HepG2 (cell line): ENCODE results near the gene RPS19BP1. TPM values are rescaled to one million over a fixed set of nuclear protein-coding genes. Genes with fewer than 3 reads are reported as not detected.
"Not testable (repeated sequence)": the region's sequence is repeated elsewhere in the genome, so short reads cannot be mapped to it uniquely, and the experiment has no call there.

ENCODE experiments used
- ATAC-seq: fragments of 200-7000 bp; cut with Tn5 transposase; 3 replicates; pipeline ENCODE4 v1.9.1; 2020; ENCODE audit warnings: mild to moderate bottlenecking, moderate library complexity
- BruUV-seq: library from RNA; stranded (reverse); fragments of 400-500 nt; replicated peaks from 2 replicates; lab custom pipeline; 2021; lab: Mats Ljungman, UMichigan
- CTCF ChIA-PET: fragments of 300-600 bp; formaldehyde crosslinking; extraction: SDS; loops from one replicate; lab custom pipeline; 2021; ENCODE audit warnings: low total read pairs, inconsistent platforms, low intra/inter-chr PET ratio; lab: Yijun Ruan, JAX
- POLR2A ChIA-PET: fragments of 350-600 bp; sonication (Branson Sonifier 250); formaldehyde crosslinking; loops from one replicate; lab custom pipeline; 2020; ENCODE audit warnings: antibody characterized with exemption, inconsistent platforms; lab: Yijun Ruan, JAX
- DNase-seq: peaks from one replicate; pipeline ENCODE4 v3.0.0-alpha.2; 2015; ENCODE audit warnings: low spot score
- FAIRE-seq: peaks from 3 replicates; lab custom pipeline; 2011; peaks lifted over from hg19 to GRCh38; lab: Jason Lieb, UNC
- H2AFZ ChIP-seq: one replicate; pipeline ENCODE4 v1.6.1; 2011; ENCODE audit warnings: low read length, inconsistent platforms
- H3K27ac ChIP-seq: fragments of 300-600 bp; 3 replicates; pipeline ENCODE4 v1.8.0; 2011; ENCODE audit warnings: mixed run types, mild to moderate bottlenecking, mixed read lengths, low read length, inconsistent platforms; ENCODE audit not compliant: insufficient read depth; ENCODE audit errors: extremely low read length
- H3K27me3 ChIP-seq, 2 experiments: fragments of 200-600 bp in 1 of 2; 2 replicates in 1 of 2; 3 replicates in 1 of 2; pipeline versions ENCODE4 v1.6.0 to v1.8.0; 2011; ENCODE audit warnings: low read length in 2 of 2, mild to moderate bottlenecking in 2 of 2, moderate library complexity in 2 of 2, inconsistent platforms in 1 of 2; ENCODE audit not compliant: insufficient read depth in 2 of 2, control insufficient read depth in 1 of 2
- H3K36me3 ChIP-seq, 2 experiments: fragments of 200-600 bp in 1 of 2; replicated peaks in 1 of 2; 2 replicates in 1 of 2; 3 replicates in 1 of 2; pipeline versions ENCODE4 v1.5.1 to v1.8.0; 2011; ENCODE audit warnings: low read length in 2 of 2, inconsistent platforms in 1 of 2; ENCODE audit not compliant: insufficient read depth in 2 of 2, control insufficient read depth in 1 of 2
- H3K4me1 ChIP-seq: 2 replicates; pipeline ENCODE4 v1.5.1; 2012; ENCODE audit warnings: low read length, inconsistent platforms; ENCODE audit not compliant: insufficient read depth
- H3K4me2 ChIP-seq: 2 replicates; pipeline ENCODE4 v1.6.0; 2011; ENCODE audit warnings: low read depth, low read length, inconsistent platforms
- H3K4me3 ChIP-seq, 3 experiments: fragments of 200-600 bp in 1 of 3; sonication (generic), shearing (Covaris generic) in 1 of 3; replicated peaks in 1 of 3; 2 replicates each; pipeline ENCODE4 v1.5.1; 2011 to 2016; ENCODE audit warnings: low read length in 3 of 3, inconsistent platforms in 2 of 3, low read depth in 2 of 3, mild to moderate bottlenecking in 2 of 3, control low read depth in 1 of 3, mixed read lengths in 1 of 3; ENCODE audit not compliant: insufficient read depth in 1 of 3
- H3K79me2 ChIP-seq: one replicate; pipeline ENCODE4 v1.6.1; 2011; ENCODE audit warnings: low read length, inconsistent platforms; ENCODE audit not compliant: insufficient read depth
- H3K9ac ChIP-seq: 2 replicates; pipeline ENCODE4 v1.6.0; 2011; ENCODE audit warnings: mild to moderate bottlenecking, low read depth, low read length, inconsistent platforms; ENCODE audit not compliant: insufficient read depth
- H3K9me3 ChIP-seq: 2 replicates; pipeline ENCODE4 v1.5.1; 2012; ENCODE audit warnings: mild to moderate bottlenecking, low read length
- H4K20me1 ChIP-seq: 2 replicates; pipeline ENCODE4 v1.6.0; 2011; ENCODE audit warnings: inconsistent platforms, mild to moderate bottlenecking, low read length, moderate library complexity; ENCODE audit not compliant: insufficient read depth
- ARHGAP35 ChIP-seq: sonication (generic); formaldehyde crosslinking; IDR thresholded peaks from 2 replicates; pipeline ENCODE4 v1.9.0; 2022; ENCODE audit warnings: mild to moderate bottlenecking, inconsistent platforms, moderate library complexity, missing genetic modification reagents, borderline replicate concordance
- ARID3A ChIP-seq: IDR thresholded peaks from 2 replicates; pipeline ENCODE4 v1.6.1; 2012; ENCODE audit warnings: low read depth, low read length, improper control_type of control experiment
- ELK4 ChIP-seq: sonication (generic); formaldehyde crosslinking; IDR thresholded peaks from 2 replicates; pipeline ENCODE4 v1.9.0; 2021; ENCODE audit warnings: missing genetic modification reagents, borderline replicate concordance
- ERF ChIP-seq: IDR thresholded peaks from 2 replicates; pipeline ENCODE4 v1.6.1; 2018; ENCODE audit warnings: missing biosample characterization, missing genetic modification reagents
- SATB2 ChIP-seq: sonication (generic); formaldehyde crosslinking; IDR thresholded peaks from 2 replicates; pipeline ENCODE4 v1.5.0; 2020; ENCODE audit warnings: missing genetic modification reagents
- SYNCRIP ChIP-seq: fragments of 200-400 bp; formaldehyde crosslinking; IDR thresholded peaks from 2 replicates; pipeline ENCODE4 v1.6.1; 2018; ENCODE audit warnings: mild to moderate bottlenecking, low read depth, low read length; ENCODE audit not compliant: insufficient read depth
- TGIF2 ChIP-seq: IDR thresholded peaks from 2 replicates; pipeline ENCODE4 v1.6.1; 2016; ENCODE audit warnings: control low read depth, missing compliant biosample characterization
- TIGD3 ChIP-seq: sonication (generic); formaldehyde crosslinking; IDR thresholded peaks from 2 replicates; pipeline ENCODE4 v1.5.1; 2020; ENCODE audit warnings: mild to moderate bottlenecking, missing genetic modification reagents, borderline replicate concordance
- TRIM24 ChIP-seq: sonication (generic); formaldehyde crosslinking; IDR thresholded peaks from 2 replicates; pipeline ENCODE4 v1.8.0; 2022; ENCODE audit warnings: mild to moderate bottlenecking, missing genetic modification reagents
- ZBTB43 ChIP-seq: sonication (generic); formaldehyde crosslinking; conservative IDR thresholded peaks from 2 replicates; pipeline ENCODE4 v1.4.0; 2020; ENCODE audit warnings: missing genetic modification reagents
- ZNF160 ChIP-seq: sonication (generic); formaldehyde crosslinking; IDR thresholded peaks from 2 replicates; pipeline ENCODE4 v1.8.0; 2022; ENCODE audit warnings: mild to moderate bottlenecking, inconsistent platforms, missing genetic modification reagents
- ZNF335 ChIP-seq: sonication (generic); formaldehyde crosslinking; IDR thresholded peaks from 2 replicates; pipeline ENCODE4 v1.4.0; 2020; ENCODE audit warnings: missing genetic modification reagents
- ZNF549 ChIP-seq: sonication (generic); formaldehyde crosslinking; IDR thresholded peaks from 2 replicates; pipeline ENCODE4 v1.5.0; 2020; ENCODE audit warnings: missing genetic modification reagents
- WGBS: methylation state at CpG from one replicate; pipeline ENCODE4 v1.1.6; 2017; ENCODE audit warnings: low lambda C conversion rate; 5-methylcytosine and 5-hydroxymethylcytosine counted together
- in situ Hi-C: cut with HindIII; loops from 2 replicates; pipeline ENCODE4 v1.10.0; 2017; ENCODE audit warnings: low pct_unique_long_range_greater_than_20kb; ENCODE audit not compliant: extremely low pct_ligation_motif_present
- intact Hi-C: fragments of 100-400 bp; cut with micrococcal nuclease; formaldehyde crosslinking; loops from one replicate; pipeline ENCODE4 v1.10.0; 2022; ENCODE audit not compliant: unreplicated experiment
- polyA plus RNA-seq, 8 experiments: library from polyadenylated mRNA; depleted of rRNA in 3 of 8; stranded (reverse) in 7 of 8; unstranded in 1 of 8; fragments of >200 nt; fragmentation: Illumina TruSeq in 4 of 8; extraction: Trizol in 4 of 8; gene quantifications; 2 replicates each; pipeline versions ENCODE4 v1.2.1 to v1.2.3, GENCODE V29; 2011 to 2016; ENCODE audit warnings: low read depth in 4 of 8, missing spikeins in 1 of 8, mixed read lengths in 1 of 8; ENCODE audit not compliant: insufficient read depth in 1 of 8
- total RNA-seq, 5 experiments: library from RNA; depleted of rRNA; stranded (reverse); fragments of >200 nt; fragmentation: Illumina TruSeq; extraction: Trizol; gene quantifications; 2 replicates each; pipeline ENCODE4 v1.2.3, GENCODE V29; 2016; ENCODE audit warnings: low read depth in 1 of 5

The RPS19BP1 gene
- total and polyA plus RNA-seq, 2 of the 13 experiments (the other 11 are each of a cell fraction or from before 2014, with no cell fraction given), result 44.3 to 81.3 TPM

GRCh38 chr22:39507021-39507420, 25.5 kb downstream of the RPS19BP1 start:
- Histone ChIP-seq H4K20me1 (peaks cover 23% of the 10 kb centered on the region), H3K4me1 (peaks cover 38% of the 10 kb centered on the region), H3K79me2 (peaks cover 69% of the 10 kb centered on the region), H3K36me3 (peaks cover 26 to 76% of the 10 kb centered on the region in 2 experiments)
- DNase-seq, H3K4me2 ChIP-seq, ATAC-seq, intact Hi-C loops, H3K4me3 ChIP-seq, in situ Hi-C loops, BruUV-seq, CTCF ChIA-PET, H3K9ac ChIP-seq, H3K9me3 ChIP-seq, H3K27ac ChIP-seq, H3K27me3 ChIP-seq, FAIRE-seq, H2AFZ ChIP-seq: not testable (repeated sequence)
- POLR2A ChIA-PET, result interaction anchor here (1.2 to 1.8 kb wide), 3 partner anchors 9 to 13 kb away, joined by 3 to 9 read pairs (median 5); partner anchors contain the start of gene ATF4
- WGBS, result 93% methylated on average over 8 of the region's 10 CpGs

GRCh38 chr22:39504071-39504470, 28.5 kb downstream of the RPS19BP1 start:
- H3K4me2 ChIP-seq, result peak overlapping the region; percentile 89
- no peak overlapping the region for H3K27ac ChIP-seq
- no peak overlapping the region for H2AFZ ChIP-seq
- H4K20me1 ChIP-seq, result peaks cover 10% of the 10 kb centered on the region
- intact Hi-C loops, result no loop called here
- no peaks in the 10 kb centered on the region for H3K27me3 ChIP-seq
- DNase-seq, result no peak
- POLR2A ChIA-PET, result interaction anchor here (1.1 to 9.1 kb wide), 6 partner anchors 10 to 540 kb away, joined by 3 to 167 read pairs (median 28); partner anchors contain the start of genes ATF4 and RPS19BP1
- in situ Hi-C loops, result no loop called here
- H3K9me3 ChIP-seq, result no peaks in the 10 kb centered on the region
- 96% methylated on average over 16 of the region's 16 CpGs for WGBS
- peaks cover 61% of the 10 kb centered on the region for H3K79me2 ChIP-seq
- peaks cover 58% of the 10 kb centered on the region for H3K4me1 ChIP-seq
- CTCF ChIA-PET, result no interaction called here
- ATAC-seq, result no peak
- no peak overlapping the region; the same call in 1 of the 2 replicates for H3K9ac ChIP-seq
- BruUV-seq, result no TSS peak
- FAIRE-seq, result no peak
- peaks cover 13 to 48% of the 10 kb centered on the region in 2 experiments for H3K36me3 ChIP-seq
- peak overlapping the region in 1 of 3 experiments; percentile 80; a peak in 1 of 6 replicates for H3K4me3 ChIP-seq
- TF ChIP-seq ERF (CRISPR knock-in tag), result no peak
- TF ChIP-seq SATB2 (CRISPR knock-in tag), result no peak
- no peak for TF ChIP-seq SYNCRIP
- TF ChIP-seq ZNF335 (CRISPR knock-in tag), result no peak
- no peak for TF ChIP-seq ARID3A
- TF ChIP-seq TIGD3 (CRISPR knock-in tag), result no peak
- TF ChIP-seq ZBTB43, result no peak
- TF ChIP-seq TRIM24 (CRISPR knock-in tag), result no peak
- TF ChIP-seq ZNF549 (CRISPR knock-in tag), result no peak
- no peak for TF ChIP-seq ELK4
- no peak for TF ChIP-seq ARHGAP35 (CRISPR knock-in tag)
- no peak for TF ChIP-seq TGIF2
- TF ChIP-seq ZNF160 (CRISPR knock-in tag), result no peak
